Sciatic nerve (tissue), 2 donors: Measurements from ENCODE around the gene SLC38A5. TPM values are rescaled to one million over a fixed set of nuclear protein-coding genes. Genes with fewer than 3 reads are reported as not detected.
"Not testable (repeated sequence)": the region's sequence is repeated elsewhere in the genome, so short reads cannot be mapped to it uniquely, and the experiment has no call there.

Source experiments
- ATAC-seq: fragments of 200-7000 bp; cut with Tn5 transposase; one replicate; pipeline ENCODE4 v1.9.1; 2020; ENCODE audit warnings: mild to moderate bottlenecking, moderate library complexity
- DNase-seq: peaks from one replicate; pipeline ENCODE4 v3.0.0-alpha.2; 2020; ENCODE audit warnings: low spot score
- intact Hi-C: fragments of 100-400 bp; cut with DNase I; formaldehyde crosslinking; loops from one replicate; pipeline ENCODE4 v1.14.2; 2022
- total RNA-seq: library from RNA; stranded (reverse); fragmentation: NEBNext Ultra II Directional; extraction: Animal tissue kit (Norgen Biotek cat#: 25700); gene quantifications from one replicate; pipeline ENCODE4 v1.2.1, GENCODE V29; 2021
- donor health status: DM: no; HTN: no; CAD: no.
- donor health status: DM: no; HTN: no; CAD: no.

The SLC38A5 gene
- 9.7 TPM for total RNA-seq

- no peak for DNase-seq
- intact Hi-C loops: no loop called here
- ATAC-seq: no peak
Observed at GRCh38 chrX:48470110-48470832, at the start of gene SLC38A5. Gene SLC38A5, minus strand, starts transcription at chrX:48470260. Its CDS starts 2,336 bp downstream, at chrX:48467924.

- DNase-seq, ATAC-seq, intact Hi-C loops: not testable (repeated sequence)
Observed at GRCh38 chrX:48519481-48519880, 49.4 kb upstream of the SLC38A5 start.

GRCh38 chrX:48516987-48517386 lies 46.9 kb upstream of the SLC38A5 start:
- ATAC-seq (no peak), DNase-seq (no peak)
- intact Hi-C loops: no loop called here

GRCh38 chrX:48516285-48516684 lies 46.2 kb upstream of the SLC38A5 start:
- DNase-seq (no peak), ATAC-seq (no peak)
- intact Hi-C loops: no loop called here

- no peak for DNase-seq
- intact Hi-C loops: no loop called here
- ATAC-seq: no peak
Observed at GRCh38 chrX:48515842-48516241, 45.8 kb upstream of the SLC38A5 start.

- no peak for DNase-seq
- intact Hi-C loops: no loop called here
- no peak for ATAC-seq
Observed at GRCh38 chrX:48514868-48515460, 44.9 kb upstream of the SLC38A5 start.

GRCh38 chrX:48514126-48514806 lies 44.2 kb upstream of the SLC38A5 start:
- intact Hi-C loops: no loop called here
- DNase-seq (no peak), ATAC-seq (no peak)

- intact Hi-C loops: no loop called here
- DNase-seq (no peak), ATAC-seq (no peak)
Observed at GRCh38 chrX:48513670-48514069, 43.6 kb upstream of the SLC38A5 start.

GRCh38 chrX:48512371-48512935 lies 42.4 kb upstream of the SLC38A5 start:
- ATAC-seq: no peak

GRCh38 chrX:48511560-48511959 lies 41.5 kb upstream of the SLC38A5 start:
- ATAC-seq (no peak), DNase-seq (no peak)
- intact Hi-C loops: no loop called here

More at GRCh38 chrX:48512371-48512935, 42.4 kb upstream of the SLC38A5 start:
- DNase-seq: no peak
- intact Hi-C loops: no loop called here

GRCh38 chrX:48509619-48510018 lies 39.6 kb upstream of the SLC38A5 start:
- ATAC-seq (no peak), DNase-seq (no peak)
- intact Hi-C loops: loop anchor here (10.0 kb wide), 1 partner anchor 1095 kb away; no protein-coding TSS in a partner anchor

GRCh38 chrX:48509245-48509590 lies 39.2 kb upstream of the SLC38A5 start:
- ATAC-seq (peak; percentile 18), DNase-seq (no peak)
- intact Hi-C loops: loop anchor here (10.0 kb wide), 1 partner anchor 1094 kb away; no protein-coding TSS in a partner anchor

- intact Hi-C loops: loop anchor here (10.0 kb wide), 1 partner anchor 1094 kb away; no protein-coding TSS in a partner anchor
Observed at GRCh38 chrX:48508400-48509244, 38.6 kb upstream of the SLC38A5 start, which contains the start of gene PORCN. Gene PORCN, plus strand, starts transcription at chrX:48508992. Its CDS starts 829 bp downstream, at chrX:48509821.

GRCh38 chrX:48507246-48507645 lies 37.2 kb upstream of the SLC38A5 start:
- ATAC-seq (no peak), DNase-seq (no peak)
- intact Hi-C loops: loop anchor here (10.0 kb wide), 1 partner anchor 1092 kb away; no protein-coding TSS in a partner anchor

More at GRCh38 chrX:48508400-48509244, 38.6 kb upstream of the SLC38A5 start, which contains the start of gene PORCN:
- DNase-seq (peak; percentile 90), ATAC-seq (peak; percentile 95)

GRCh38 chrX:48505481-48505880 lies 35.4 kb upstream of the SLC38A5 start:
- ATAC-seq (no peak), DNase-seq (no peak)
- intact Hi-C loops: loop anchor here (10.0 kb wide), 1 partner anchor 1091 kb away; no protein-coding TSS in a partner anchor

GRCh38 chrX:48504261-48504660 lies 34.2 kb upstream of the SLC38A5 start:
- intact Hi-C loops: loop anchor here (10.0 kb wide), 1 partner anchor 1089 kb away; no protein-coding TSS in a partner anchor
- ATAC-seq (no peak), DNase-seq (no peak)

GRCh38 chrX:48498374-48498809 lies 28.3 kb upstream of the SLC38A5 start:
- DNase-seq: no peak
- ATAC-seq: no peak
- intact Hi-C loops: no loop called here

- DNase-seq: no peak
- no peak for ATAC-seq
- intact Hi-C loops: no loop called here
Observed at GRCh38 chrX:48497871-48498270, 27.8 kb upstream of the SLC38A5 start.
